Measurements from ENCODE around the gene USP46. TPM values are rescaled to one million over a fixed set of nuclear protein-coding genes. Genes with fewer than 3 reads are reported as not detected.

The USP46 gene
- total RNA-seq, 1 experiment from 2014 or later = 48.1 TPM

GRCh38 chr4:52566136-52567031 is 92.7 kb downstream of the USP46 start (continued):
- TF ChIP-seq ZNF138 (CRISPR knock-in tag; conservative IDR thresholded peaks at IDR 0.05) = no peak

- H3K4me3 Mint-ChIP-seq = no peak overlapping the region
- no peak for TF ChIP-seq HMGA2 (CRISPR knock-in tag; IDR thresholded peaks at IDR 0.05)
- TF ChIP-seq ETV6 (CRISPR knock-in tag; IDR thresholded peaks at IDR 0.05) = no peak
- TF ChIP-seq ZNF263 (CRISPR knock-in tag; IDR thresholded peaks at IDR 0.05; ENCODE audit: low read depth) = no peak
- TF ChIP-seq PRDM15 (CRISPR knock-in tag; IDR thresholded peaks at IDR 0.05) = no peak
- TF ChIP-seq EMX1 (CRISPR knock-in tag; IDR thresholded peaks at IDR 0.05) = no peak
- no peak for TF ChIP-seq ZNF396 (CRISPR knock-in tag; IDR thresholded peaks at IDR 0.05; ENCODE audit: borderline replicate concordance)
- TF ChIP-seq ZNF138 (CRISPR knock-in tag; conservative IDR thresholded peaks at IDR 0.05) = no peak
- no peak for TF ChIP-seq SMAD3 (CRISPR knock-in tag; IDR thresholded peaks at IDR 0.05; ENCODE audit: borderline replicate concordance)
- TF ChIP-seq FOXP1 (CRISPR knock-in tag; IDR thresholded peaks at IDR 0.05; ENCODE audit: borderline replicate concordance) = no peak
- TF ChIP-seq ARID4B (CRISPR knock-in tag; IDR thresholded peaks at IDR 0.05; ENCODE audit: borderline replicate concordance) = no peak
- TF ChIP-seq ATF3 (CRISPR knock-in tag; conservative IDR thresholded peaks at IDR 0.05) = no peak
- TF ChIP-seq RELA (CRISPR knock-in tag; IDR thresholded peaks at IDR 0.05; ENCODE audit: borderline replicate concordance) = no peak
- no peak for TF ChIP-seq NR2C2 (CRISPR knock-in tag; IDR thresholded peaks at IDR 0.05)
- TF ChIP-seq ZBTB43 (CRISPR knock-in tag; IDR thresholded peaks at IDR 0.05) = no peak
- no peak for TF ChIP-seq FOXK1 (CRISPR knock-in tag; IDR thresholded peaks at IDR 0.05)
- TF ChIP-seq ZNF232 (CRISPR knock-in tag; IDR thresholded peaks at IDR 0.05) = no peak
- no peak for TF ChIP-seq ZNF219 (CRISPR knock-in tag; IDR thresholded peaks at IDR 0.05; ENCODE audit: borderline replicate concordance)
- H3K27ac Mint-ChIP-seq = no peak overlapping the region
- H3K4me1 Mint-ChIP-seq = no peaks in the 10 kb centered on the region
- POLR2A ChIA-PET = no interaction called here
- H3K9me3 Mint-ChIP-seq = no peaks in the 10 kb centered on the region
- CTCF ChIA-PET = interaction anchor here (1.0 kb wide), 1 partner anchor 15 kb away, joined by 3 read pairs; no protein-coding TSS in a partner anchor
- no peak for DNase-seq (ENCODE audit: low spot score)
- H3K36me3 Mint-ChIP-seq = no peaks in the 10 kb centered on the region
- ATAC-seq = no peak
- H3K27me3 Mint-ChIP-seq (ENCODE audit: low read depth) = no peaks in the 10 kb centered on the region
These were observed 98.2 kb downstream of the USP46 start for GRCh38 chr4:52560844-52561280.
